Measurements from ENCODE around the gene KRT76.

KRT76 gene

DNA sequence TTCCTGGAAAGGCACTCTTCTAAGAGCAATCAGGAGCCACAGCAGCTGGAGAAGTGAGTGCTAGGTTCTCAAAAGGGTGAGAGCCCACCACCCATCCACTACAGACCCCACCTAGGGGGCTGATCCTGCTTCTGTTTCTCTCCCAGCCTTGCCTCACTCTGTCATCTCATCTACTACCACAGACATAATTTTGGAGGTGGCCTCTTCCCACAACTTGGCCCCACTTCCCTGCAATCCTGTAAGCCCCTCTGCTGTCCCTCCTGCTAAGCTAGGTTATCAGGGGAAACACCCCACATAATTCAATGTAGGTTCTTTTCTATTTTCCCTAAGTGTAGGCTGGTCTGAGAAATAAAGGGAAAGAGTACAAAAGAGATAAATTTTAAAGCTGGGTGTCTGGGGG is 16.5 kb downstream of the KRT76 start:
- TF ChIP-seq, protein P1, sequence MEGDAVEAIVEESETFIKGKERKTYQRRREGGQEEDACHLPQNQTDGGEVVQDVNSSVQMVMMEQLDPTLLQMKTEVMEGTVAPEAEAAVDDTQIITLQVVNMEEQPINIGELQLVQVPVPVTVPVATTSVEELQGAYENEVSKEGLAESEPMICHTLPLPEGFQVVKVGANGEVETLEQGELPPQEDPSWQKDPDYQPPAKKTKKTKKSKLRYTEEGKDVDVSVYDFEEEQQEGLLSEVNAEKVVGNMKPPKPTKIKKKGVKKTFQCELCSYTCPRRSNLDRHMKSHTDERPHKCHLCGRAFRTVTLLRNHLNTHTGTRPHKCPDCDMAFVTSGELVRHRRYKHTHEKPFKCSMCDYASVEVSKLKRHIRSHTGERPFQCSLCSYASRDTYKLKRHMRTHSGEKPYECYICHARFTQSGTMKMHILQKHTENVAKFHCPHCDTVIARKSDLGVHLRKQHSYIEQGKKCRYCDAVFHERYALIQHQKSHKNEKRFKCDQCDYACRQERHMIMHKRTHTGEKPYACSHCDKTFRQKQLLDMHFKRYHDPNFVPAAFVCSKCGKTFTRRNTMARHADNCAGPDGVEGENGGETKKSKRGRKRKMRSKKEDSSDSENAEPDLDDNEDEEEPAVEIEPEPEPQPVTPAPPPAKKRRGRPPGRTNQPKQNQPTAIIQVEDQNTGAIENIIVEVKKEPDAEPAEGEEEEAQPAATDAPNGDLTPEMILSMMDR (IDR thresholded peaks at IDR 0.05; ENCODE audit: control insufficient read depth, insufficient read depth, low read depth, low read length, missing control alignments) = no peak
- no peak overlapping the region for H3K4me3 ChIP-seq (ENCODE audit: control insufficient read depth, low read depth, low read length)
- DNase-seq (ENCODE audit: low read depth) = no peak

GRCh38 chr12:52759695-52760094 is 17.4 kb downstream of the KRT76 start:
- DNase-seq (ENCODE audit: low read depth) = no peak
- H3K4me3 ChIP-seq (ENCODE audit: control insufficient read depth, low read depth, low read length) = no peak overlapping the region
- TF ChIP-seq, protein P1 (IDR thresholded peaks at IDR 0.05; ENCODE audit: control insufficient read depth, insufficient read depth, low read depth, low read length, missing control alignments) = no peak

DNA sequence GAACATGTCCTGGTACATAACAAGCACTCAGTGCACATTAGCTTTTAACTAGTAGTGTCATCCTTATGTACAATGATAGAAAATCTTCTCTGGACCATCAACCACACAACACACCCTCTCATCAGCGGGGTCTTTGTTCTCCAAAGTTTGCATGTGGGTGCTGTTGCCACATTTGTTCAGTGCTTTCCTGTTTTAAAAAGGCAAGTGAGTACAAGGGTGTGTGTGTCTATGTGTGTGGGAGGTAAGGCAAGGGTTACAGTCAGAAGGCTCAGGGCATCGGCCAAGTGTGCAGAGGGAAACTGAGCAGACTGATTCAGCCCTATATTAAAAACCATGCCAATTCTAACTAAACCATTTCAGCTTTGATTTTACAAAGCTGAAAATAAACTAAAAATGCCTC is 17.9 kb downstream of the KRT76 start:
- no peak overlapping the region for H3K4me3 ChIP-seq (ENCODE audit: control insufficient read depth, low read depth, low read length)
- TF ChIP-seq, protein P1 (IDR thresholded peaks at IDR 0.05; ENCODE audit: control insufficient read depth, insufficient read depth, low read depth, low read length, missing control alignments) = no peak
- no peak for DNase-seq (ENCODE audit: low read depth)

DNA sequence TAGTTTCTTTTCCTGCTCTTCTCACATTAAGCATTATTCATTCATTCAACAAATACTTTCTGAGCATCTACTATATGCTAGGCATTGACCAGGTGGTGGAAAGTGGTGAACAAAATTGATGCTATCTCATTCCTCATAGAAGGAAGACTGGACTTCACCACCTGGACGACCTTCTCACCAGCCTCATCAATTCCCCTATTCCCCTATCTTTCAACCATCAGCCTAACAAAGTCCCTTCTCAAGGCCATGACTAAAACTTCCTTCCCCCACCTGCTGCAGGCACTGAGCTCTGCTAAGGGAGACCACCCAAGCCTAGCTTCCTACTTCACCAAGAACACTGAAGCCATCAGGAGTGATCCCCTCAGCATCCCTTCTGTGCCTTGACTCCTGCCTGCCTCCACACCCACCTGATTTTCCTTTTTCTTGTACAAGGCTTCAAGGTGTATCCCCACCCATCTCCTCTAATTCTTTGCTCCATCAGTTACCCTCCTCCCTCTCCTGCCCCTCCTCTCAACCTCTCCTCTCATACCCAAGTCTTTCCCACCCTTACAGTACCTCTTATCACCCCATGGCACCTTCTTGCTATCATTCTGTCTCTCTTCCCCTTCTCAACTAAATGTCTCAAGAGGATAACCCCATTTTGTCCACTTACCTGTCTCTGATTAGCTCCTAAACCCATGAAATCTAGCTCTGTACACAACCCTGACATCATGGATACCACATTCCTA is 19.5 kb downstream of the KRT76 start:
- TF ChIP-seq, protein P1 (IDR thresholded peaks at IDR 0.05; ENCODE audit: control insufficient read depth, insufficient read depth, low read depth, low read length, missing control alignments) = no peak
- no peak overlapping the region for H3K4me3 ChIP-seq (ENCODE audit: control insufficient read depth, low read depth, low read length)
- DNase-seq (ENCODE audit: low read depth) = no peak

DNA sequence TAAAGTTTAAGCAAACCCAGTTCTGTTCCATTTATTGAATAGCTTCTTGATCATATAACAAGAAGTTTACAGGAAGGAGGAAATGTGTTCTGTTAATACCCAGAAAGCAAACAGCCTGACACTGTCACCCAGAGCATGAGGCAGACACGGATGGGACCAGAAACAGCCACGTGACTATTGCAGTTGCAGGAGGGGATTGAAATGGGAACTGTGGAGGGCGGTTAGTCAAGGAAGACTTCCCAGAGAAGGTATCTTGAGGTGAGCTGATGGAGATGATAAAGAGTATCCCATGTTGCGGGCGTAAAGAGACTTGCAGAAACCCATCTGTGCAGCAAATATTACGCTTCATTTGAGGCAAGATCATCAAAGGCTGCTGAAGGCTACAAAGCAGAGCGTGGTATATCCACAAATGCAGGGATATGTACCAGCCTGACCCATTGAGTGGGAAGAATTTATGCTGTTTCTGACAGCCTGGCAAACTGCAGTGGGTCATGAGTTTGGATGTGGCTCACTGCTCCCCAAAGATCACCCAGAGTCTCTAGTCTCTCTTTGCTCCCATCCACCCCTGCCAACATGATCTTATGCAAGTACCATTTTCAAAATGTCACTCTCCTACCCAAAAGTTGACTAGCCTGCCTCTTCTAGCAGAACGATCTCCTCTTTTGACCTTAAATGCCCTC is 20.7 kb downstream of the KRT76 start:
- TF ChIP-seq, protein P1 (IDR thresholded peaks at IDR 0.05; ENCODE audit: control insufficient read depth, insufficient read depth, low read depth, low read length, missing control alignments) = no peak

GRCh38 chr12:52755533-52755932 is 21.6 kb downstream of the KRT76 start:
- TF ChIP-seq, protein P1 (IDR thresholded peaks at IDR 0.05; ENCODE audit: control insufficient read depth, insufficient read depth, low read depth, low read length, missing control alignments) = no peak
- DNase-seq (ENCODE audit: low read depth) = no peak
- no peak overlapping the region for H3K4me3 ChIP-seq (ENCODE audit: control insufficient read depth, low read depth, low read length)

More for the DNA sequence above, 20.7 kb downstream of the KRT76 start:
- no peak overlapping the region for H3K4me3 ChIP-seq (ENCODE audit: control insufficient read depth, low read depth, low read length)
- no peak for DNase-seq (ENCODE audit: low read depth)
